GM19043 (cell line): ENCODE data around the gene ELMOD3.
"Not testable (repeated sequence)": the region's sequence is repeated elsewhere in the genome, so short reads cannot be mapped to it uniquely, and the experiment has no call there.

ENCODE experiments used
- ATAC-seq: cut with Tn5 transposase; IDR thresholded peaks from one replicate; pipeline ENCODE4 v1.9.1; 2021; ENCODE audit warnings: low read depth; ENCODE audit not compliant: unreplicated experiment

Gene ELMOD3

GRCh38 chr2:85367180-85367579 lies 12.6 kb downstream of the ELMOD3 start:
- no peak for ATAC-seq

GRCh38 chr2:85368921-85369320 lies 14.4 kb downstream of the ELMOD3 start:
- ATAC-seq: no peak

- no peak for ATAC-seq
Observed at GRCh38 chr2:85369500-85369899, 14.9 kb downstream of the ELMOD3 start.

- no peak for ATAC-seq
Observed at GRCh38 chr2:85371045-85371444, 16.5 kb downstream of the ELMOD3 start.

- no peak for ATAC-seq
Observed at GRCh38 chr2:85376291-85377065, 21.9 kb downstream of the ELMOD3 start.

- no peak for ATAC-seq
Observed at GRCh38 chr2:85377083-85377482, 22.5 kb downstream of the ELMOD3 start.

- no peak for ATAC-seq
Observed at GRCh38 chr2:85378257-85378656, 23.7 kb downstream of the ELMOD3 start.

- ATAC-seq: no peak
Observed at GRCh38 chr2:85380048-85380447, 25.5 kb downstream of the ELMOD3 start.

GRCh38 chr2:85383151-85383550 lies 28.6 kb downstream of the ELMOD3 start:
- not testable (repeated sequence) for ATAC-seq

GRCh38 chr2:85383850-85384249 lies 29.3 kb downstream of the ELMOD3 start:
- no peak for ATAC-seq

- ATAC-seq: no peak
Observed at GRCh38 chr2:85385746-85386145, 31.2 kb downstream of the ELMOD3 start.

GRCh38 chr2:85387754-85388153 lies 33.2 kb downstream of the ELMOD3 start:
- no peak for ATAC-seq

- ATAC-seq: no peak
Observed at GRCh38 chr2:85388878-85389538, 34.4 kb downstream of the ELMOD3 start.

- ATAC-seq: no peak
Observed at GRCh38 chr2:85390941-85391669, 36.5 kb downstream of the ELMOD3 start.

- no peak for ATAC-seq
Observed at GRCh38 chr2:85393836-85394235, 39.3 kb downstream of the ELMOD3 start.

- no peak for ATAC-seq
Observed at GRCh38 chr2:85394261-85394681, 39.7 kb downstream of the ELMOD3 start.

GRCh38 chr2:85394976-85395375 lies 40.4 kb downstream of the ELMOD3 start:
- ATAC-seq: no peak

- no peak for ATAC-seq
Observed at GRCh38 chr2:85395912-85396475, 41.4 kb downstream of the ELMOD3 start.

GRCh38 chr2:85396531-85397470 lies 42.2 kb downstream of the ELMOD3 start:
- no peak for ATAC-seq

GRCh38 chr2:85397925-85398331 lies 43.4 kb downstream of the ELMOD3 start:
- no peak for ATAC-seq
